ENCODE data around the gene ZNF783.
A peak's percentile ranks its signal among the peaks of the same experiment; 100 is the strongest.
"Not testable (repeated sequence)": the region's sequence is repeated elsewhere in the genome, so short reads cannot be mapped to it uniquely, and the experiment has no call there.

ZNF783 gene

GRCh38 chr7:149306854-149307253, 44.9 kb downstream of the ZNF783 start:
- no peak for DNase-seq

DNA sequence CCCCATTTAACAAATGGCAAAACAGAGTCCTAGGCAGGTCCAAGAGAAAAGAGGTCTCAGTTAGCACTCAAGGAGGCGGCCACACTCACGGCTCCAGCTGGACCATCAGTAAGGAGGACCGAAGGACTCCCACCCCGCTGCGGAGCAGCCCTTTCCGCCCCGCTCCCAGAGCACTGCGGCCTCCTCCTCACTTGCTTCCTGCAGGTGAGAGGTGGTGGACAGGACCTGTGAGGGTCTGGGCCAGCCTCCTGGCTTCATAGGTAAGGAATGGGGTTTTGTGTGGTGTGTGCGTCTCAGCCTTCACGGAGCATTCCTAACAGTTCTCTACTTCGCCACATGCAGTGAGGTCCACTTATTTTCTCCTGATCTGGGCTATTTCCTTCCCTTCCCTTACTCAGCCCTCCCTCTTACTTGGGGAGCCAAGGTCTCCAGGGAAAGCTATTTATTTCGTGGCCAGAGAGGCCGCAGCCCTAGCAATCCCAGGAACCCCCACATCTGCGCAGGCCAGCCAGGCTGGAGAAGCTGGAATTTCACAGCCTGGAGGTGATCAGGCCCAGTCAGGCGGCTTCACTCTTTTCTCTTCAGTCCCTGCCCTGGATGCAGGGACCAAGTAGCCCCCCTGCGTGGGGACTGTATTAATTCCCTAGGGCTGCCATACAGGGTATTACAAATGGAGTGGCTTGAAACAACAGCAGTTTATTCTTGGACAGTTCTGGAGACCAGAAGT, 45.9 kb downstream of the ZNF783 start:
- no peak for DNase-seq

DNA sequence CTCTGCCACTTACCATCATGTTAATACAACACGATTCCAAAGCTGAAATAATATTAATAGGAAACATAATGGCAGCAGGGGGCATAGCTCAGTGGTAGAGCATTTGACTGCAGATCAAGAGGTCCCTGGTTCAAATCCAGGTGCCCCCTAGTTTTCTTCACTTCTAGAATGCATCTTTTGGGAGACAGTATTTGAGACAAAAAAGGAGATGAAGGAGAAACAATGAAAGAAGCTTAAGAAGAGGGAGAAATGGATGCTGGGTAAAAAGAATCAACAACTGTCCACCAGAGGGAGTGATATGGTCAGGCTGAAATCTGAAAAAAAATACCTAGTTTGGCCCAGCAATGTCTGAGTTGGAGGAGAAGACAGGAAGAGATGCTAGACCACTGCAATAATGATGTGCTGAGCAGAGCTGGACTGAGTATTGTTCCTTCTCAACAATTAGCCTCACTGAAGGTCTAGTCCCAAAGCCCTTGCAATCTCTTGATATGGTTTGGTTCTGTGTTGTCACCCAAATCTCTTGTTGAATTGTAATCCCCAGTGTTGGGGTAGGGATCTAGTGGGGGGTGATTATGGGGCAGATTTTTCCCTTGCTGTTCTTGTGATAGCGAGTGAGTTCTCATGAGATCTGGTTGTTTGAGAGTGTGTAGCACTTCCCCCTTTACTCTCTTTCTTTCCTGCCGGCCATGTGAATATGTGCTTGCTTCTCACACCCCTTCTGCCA, 48.3 kb downstream of the ZNF783 start:
- peak; percentile 81 for DNase-seq

DNA sequence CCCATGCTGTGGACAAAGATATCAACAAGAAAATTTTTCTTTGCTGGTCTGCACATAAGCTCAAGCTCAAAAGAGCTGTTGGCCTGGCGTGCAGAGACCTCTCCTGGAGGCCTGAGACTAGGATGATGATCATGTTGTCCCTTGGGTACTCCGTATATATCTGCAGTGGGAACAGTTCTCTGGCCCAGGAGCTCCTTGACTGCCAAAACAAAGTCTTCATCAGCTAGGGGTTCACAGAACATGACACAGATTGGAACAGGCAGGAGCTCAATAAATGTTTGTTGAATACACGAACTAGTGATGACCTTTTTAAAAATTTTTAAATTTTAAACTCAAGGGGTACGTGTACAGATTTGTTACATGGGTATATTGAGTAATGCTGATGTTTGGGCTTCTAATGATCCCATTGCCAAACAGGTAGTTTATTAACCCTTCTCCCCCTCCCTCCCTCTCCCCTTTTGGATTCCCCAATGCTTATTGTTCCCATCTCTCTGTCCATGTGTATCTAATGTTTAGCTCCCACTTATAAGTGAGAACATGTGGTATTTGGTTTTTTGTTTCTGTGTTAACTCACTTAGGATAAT, 49.1 kb downstream of the ZNF783 start:
- DNase-seq, result no peak

GRCh38 chr7:149313981-149314380, 52.0 kb downstream of the ZNF783 start:
- DNase-seq, result no peak

- no peak for DNase-seq
These were observed 54.6 kb downstream of the ZNF783 start for GRCh38 chr7:149316606-149317005.

DNA sequence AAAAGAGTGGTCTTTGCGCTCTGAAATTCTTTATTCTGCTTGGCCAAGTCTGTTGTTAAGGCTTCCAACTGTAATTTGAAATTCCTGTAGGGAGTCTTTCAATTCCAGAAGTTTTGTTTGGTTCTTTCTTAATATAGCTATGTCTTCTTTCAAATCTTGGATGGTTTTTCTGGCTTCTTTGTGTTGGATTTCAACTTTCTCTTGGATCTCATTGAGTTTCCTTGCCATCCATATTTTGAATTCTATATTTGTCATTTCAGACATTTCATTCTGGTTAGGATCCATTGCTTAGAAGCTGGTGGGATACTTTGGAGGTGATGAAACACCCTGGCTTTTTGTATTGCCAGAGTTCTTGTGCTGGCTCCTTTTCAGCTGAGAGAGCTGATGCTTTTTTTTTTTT, 55.5 kb downstream of the ZNF783 start:
- no peak for DNase-seq

- no peak for DNase-seq
These were observed 56.1 kb downstream of the ZNF783 start for GRCh38 chr7:149317986-149318672.

DNA sequence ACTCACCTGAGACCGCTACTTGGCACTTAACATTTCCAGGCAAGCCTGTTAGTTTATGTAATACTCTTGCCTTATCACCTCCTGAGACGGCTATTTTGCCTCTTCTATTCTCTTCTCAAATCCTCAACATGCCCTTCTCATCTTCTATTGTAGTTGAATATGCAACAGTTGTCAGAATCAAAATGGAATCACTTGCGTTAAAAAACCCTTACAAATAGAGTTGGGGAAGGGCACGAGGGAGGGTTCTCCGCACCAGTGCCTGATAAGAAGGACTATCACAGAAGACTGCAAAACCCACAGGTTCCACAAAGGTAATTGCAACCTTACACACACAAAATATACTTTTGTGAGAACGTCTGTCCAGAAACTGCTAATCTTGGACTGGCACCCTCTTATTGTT, 57.4 kb downstream of the ZNF783 start:
- DNase-seq, result no peak

DNA sequence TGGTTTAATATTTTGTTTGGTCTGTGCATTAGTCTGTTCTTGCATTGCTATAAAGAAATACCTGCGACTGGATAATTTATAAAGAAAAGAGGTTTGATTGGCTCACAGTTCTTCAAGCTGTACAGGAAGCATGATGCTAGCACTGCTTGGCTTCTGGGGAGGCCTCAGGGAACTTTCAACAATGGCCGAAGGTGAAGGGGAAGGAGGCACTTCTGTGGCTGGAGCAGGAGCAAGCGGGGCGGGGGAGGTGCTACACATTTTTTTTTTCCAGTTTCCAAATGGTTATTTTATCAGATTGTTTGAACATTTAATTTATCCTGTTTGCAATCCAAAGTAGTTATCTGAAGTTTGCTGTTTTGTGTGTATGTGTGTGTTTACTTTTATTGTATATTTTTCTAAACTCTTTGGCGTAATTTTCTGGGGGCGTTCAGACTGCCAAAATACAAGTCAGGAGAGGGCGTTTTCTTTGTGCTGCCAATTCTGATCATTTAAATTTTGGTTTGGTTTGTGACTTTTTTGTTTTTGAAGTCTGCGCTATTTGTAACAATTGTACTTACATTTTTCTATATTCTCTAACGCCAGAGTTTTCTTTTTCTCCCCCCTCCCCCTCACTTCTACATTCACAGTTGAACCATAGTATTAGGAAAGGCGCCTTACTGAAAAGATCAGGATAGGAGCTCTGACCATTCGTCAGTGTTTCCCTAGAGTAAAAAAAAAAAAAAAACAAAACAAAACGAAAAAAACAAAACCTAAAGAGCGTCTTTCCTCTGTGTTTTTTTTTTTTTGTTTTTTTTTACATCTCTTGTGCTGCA, 58.5 kb downstream of the ZNF783 start:
- no peak for DNase-seq

GRCh38 chr7:149321125-149321905, 59.3 kb downstream of the ZNF783 start:
- DNase-seq, result not testable (repeated sequence)

GRCh38 chr7:149321978-149322541, 60.1 kb downstream of the ZNF783 start:
- DNase-seq, result peak; percentile 15

- DNase-seq, result no peak
These were observed 60.7 kb downstream of the ZNF783 start for GRCh38 chr7:149322737-149323136.

DNA sequence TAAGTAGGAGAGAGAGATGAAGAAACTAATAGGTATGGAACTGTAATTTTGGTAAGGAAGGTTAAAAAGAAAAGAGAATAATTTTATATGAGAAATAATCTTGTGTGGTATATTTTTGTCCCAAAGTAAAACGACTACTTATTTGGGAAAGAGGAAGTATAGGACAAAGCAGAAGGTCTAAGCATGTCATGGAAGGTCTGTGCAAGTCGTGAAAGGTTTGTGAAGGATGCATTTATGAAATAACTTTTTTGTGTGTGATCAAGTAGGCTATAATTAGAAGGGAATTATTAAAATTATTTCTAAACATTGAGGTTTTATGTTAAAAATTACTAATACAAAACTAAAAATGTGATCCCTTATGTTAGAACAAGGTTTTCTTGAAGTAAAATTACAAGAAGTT, 63.3 kb downstream of the ZNF783 start:
- no peak for DNase-seq

DNA sequence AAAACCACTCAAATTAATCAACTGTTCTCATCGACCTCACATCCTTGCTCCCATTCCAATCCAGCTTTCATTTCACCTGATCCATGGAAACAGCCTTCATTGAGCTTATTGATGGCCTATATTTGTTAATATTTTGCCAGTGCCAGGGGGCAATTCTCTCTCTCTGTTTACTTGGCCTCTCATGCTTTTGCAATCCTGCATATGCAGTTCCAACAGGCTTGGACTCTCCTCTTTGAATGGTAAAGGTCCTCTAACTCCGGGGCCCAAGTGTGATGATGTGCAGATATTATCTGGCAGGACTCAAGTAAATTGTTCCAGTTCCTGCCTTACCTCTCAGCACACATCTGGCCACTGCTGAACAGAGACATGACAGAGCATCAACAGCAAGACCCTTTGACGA, 67.3 kb downstream of the ZNF783 start:
- no peak for DNase-seq

DNA sequence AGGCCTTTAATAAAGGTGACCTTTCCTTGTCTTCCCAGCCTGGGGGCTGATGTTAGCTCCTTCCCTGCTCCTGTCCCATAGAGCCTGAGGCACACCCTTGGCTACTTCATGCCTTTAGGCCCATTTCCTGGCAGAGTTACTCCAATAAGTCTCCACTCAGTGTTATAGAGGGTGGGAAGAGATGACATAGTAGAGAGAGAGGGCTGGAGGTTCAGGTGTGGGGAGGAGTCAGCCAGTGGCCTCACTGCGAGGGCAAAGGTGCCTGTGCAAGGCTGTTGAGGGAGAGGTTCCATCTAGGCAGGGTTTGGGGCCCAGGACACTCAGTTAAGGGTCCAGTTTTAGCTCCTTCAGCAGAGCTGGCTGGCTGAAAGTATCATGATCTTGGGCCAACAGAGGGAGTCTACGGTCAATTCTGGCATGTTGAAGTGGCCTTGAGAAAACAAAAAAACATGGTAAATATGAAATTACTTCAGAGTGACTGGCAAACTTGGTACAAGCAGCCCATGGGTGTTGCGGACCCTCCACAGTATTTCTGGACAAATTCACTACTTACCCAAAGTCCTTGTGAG, 67.9 kb downstream of the ZNF783 start:
- DNase-seq, result no peak

DNA sequence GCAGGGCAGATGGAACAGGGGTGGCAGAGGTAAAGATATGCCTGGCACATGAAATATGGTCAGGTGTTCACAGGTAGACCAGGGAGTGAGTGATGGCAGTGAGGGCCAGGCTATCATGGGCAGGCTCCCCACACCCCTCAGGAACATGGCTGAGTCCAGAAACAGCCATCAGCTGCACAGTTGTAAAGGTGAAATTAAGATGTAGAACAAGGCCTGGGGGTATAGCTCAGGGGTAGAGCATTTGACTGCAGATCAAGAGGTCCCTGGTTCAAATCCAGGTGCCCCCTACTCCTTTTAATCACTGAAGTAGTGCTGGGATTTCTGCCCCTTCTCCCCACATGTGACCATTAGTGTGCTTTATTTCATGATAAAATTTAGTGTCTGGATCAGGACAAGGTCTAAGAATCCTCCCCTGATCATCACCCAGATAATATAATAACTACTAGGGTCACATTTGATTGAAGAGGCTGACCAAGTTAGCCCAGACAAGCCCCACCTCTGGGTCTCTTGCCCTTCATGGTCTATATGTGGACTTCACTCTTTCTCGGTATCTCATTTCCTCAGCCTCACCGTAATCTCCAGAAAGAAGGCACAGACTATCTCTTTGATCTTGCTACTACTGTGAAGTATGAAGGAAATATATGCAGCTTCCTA, 69.0 kb downstream of the ZNF783 start:
- peak; percentile 6 for DNase-seq

DNA sequence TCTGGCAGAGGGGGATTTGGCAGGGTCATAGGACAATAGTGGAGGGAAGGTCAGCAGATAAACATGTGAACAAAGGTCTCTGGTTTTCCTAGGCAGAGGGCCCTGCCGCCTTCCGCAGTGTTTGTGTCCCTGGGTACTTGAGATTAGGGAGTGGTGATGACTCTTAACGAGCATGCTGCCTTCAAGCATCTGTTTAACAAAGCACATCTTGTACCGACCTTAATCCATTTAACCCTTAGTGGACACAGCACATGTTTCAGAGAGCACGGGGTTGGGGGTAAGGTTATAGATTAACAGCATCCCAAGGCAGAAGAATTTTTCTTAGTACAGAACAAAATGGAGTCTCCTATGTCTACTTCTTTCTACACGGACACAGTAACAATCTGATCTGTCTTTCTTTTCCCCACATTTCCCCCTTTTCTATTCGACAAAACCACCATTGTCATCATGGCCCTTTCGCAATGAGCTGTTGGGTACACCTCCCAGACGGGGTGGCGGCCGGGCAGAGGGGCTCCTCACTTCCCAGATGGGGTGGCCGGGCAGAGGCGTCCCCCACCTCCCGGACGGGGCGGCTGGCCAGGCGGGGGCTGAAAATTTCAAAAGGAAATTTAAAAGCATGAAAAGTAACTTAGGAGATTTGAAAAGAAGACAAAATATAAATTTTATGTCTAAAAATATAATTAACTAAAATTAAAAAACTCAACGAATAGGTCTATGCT, 70.8 kb downstream of the ZNF783 start:
- not testable (repeated sequence) for DNase-seq

- no peak for DNase-seq
These were observed 71.3 kb downstream of the ZNF783 start for GRCh38 chr7:149333321-149333717.

DNA sequence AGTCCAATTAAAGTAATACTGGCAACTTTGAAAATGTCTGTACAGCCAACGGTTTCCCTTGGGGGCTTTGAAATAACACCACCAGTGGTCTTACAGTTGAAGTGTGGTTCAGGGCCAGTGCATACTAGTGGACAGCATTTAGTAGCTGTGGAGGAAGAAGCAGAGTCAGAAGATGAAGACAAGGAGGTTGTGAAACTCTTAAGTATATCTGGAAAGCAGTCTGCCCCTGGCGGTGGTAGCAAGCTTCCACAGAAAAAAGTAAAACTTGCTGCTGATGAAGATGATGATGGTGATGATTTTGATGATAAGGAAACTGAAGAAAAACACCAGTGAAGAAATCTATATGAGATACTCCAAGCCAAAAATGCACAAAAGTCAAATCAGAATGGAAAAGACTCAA, 72.2 kb downstream of the ZNF783 start:
- DNase-seq, result no peak
